PFSK-1 (cell line): ENCODE results near the gene JDP2.

ENCODE experiments used
- FOXP2 ChIP-seq: optimal IDR thresholded peaks from 2 replicates; pipeline ENCODE3; 2011; ENCODE audit warnings: borderline replicate concordance, control low read depth, inconsistent platforms; ENCODE audit not compliant: insufficient read depth; ENCODE audit errors: extremely low read length, extremely low read depth
- POLR2AphosphoS5 ChIP-seq: IDR thresholded peaks from 2 replicates; pipeline ENCODE4 v1.6.1; 2012; ENCODE audit warnings: low read depth, mild to moderate bottlenecking, control low read depth, low read length, moderate library complexity
- REST ChIP-seq, 2 experiments: IDR thresholded peaks; 2 replicates each; pipeline versions ENCODE4 v1.6.1 to v1.8.0; 2011 to 2012; ENCODE audit warnings: low read depth in 2 of 2, low read length in 2 of 2, control low read depth in 1 of 2, inconsistent platforms in 1 of 2, mild to moderate bottlenecking in 1 of 2, moderate library complexity in 1 of 2; ENCODE audit not compliant: insufficient read depth in 1 of 2
- SIN3A ChIP-seq: IDR thresholded peaks from 2 replicates; pipeline ENCODE4 v1.6.1; 2012; ENCODE audit warnings: mild to moderate bottlenecking, low read length, moderate library complexity, borderline replicate concordance; ENCODE audit not compliant: insufficient read depth
- TAF1 ChIP-seq: IDR thresholded peaks from 2 replicates; pipeline ENCODE4 v1.6.1; 2012; ENCODE audit warnings: low read length, control low read depth, borderline replicate concordance; ENCODE audit not compliant: insufficient read depth

JDP2 gene

GRCh38 chr14:75510547-75510946 lies 82.7 kb downstream of the JDP2 start:
- no peak for TF ChIP-seq SIN3A
- TF ChIP-seq FOXP2 = no peak
- TF ChIP-seq POLR2AphosphoS5 = no peak
- TF ChIP-seq REST (IDR thresholded peaks at IDR 0.05; ENCODE audit: insufficient read depth in 1 of 2, low read depth in 2 of 2, low read length in 2 of 2) = no peak
- TF ChIP-seq TAF1 = no peak

DNA sequence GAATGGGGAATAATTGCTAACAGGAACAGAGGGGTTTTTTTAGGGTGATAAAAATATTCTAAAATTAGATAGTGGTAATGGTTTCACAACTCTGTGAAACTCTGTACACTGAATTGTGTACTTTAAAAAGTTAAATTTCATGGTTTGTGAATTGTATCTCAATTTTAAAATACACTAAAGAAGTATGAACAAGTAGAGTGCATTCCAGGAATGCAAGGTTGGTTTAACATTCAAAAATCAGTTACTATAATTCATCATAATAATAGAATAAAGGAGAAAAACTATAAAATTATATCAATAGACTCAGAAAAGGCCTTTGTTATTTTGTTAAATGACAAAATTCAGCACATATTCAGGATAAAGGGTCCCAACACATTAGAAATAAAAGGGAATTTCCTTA lies 83.4 kb downstream of the JDP2 start:
- TF ChIP-seq POLR2AphosphoS5 (no peak), REST (IDR thresholded peaks at IDR 0.05; ENCODE audit: insufficient read depth in 1 of 2, low read depth in 2 of 2, low read length in 2 of 2) (no peak), TAF1 (no peak), FOXP2 (no peak), SIN3A (no peak)

- no peak for TF ChIP-seq SIN3A
- no peak for TF ChIP-seq REST (IDR thresholded peaks at IDR 0.05; ENCODE audit: insufficient read depth in 1 of 2, low read depth in 2 of 2, low read length in 2 of 2)
- TF ChIP-seq FOXP2 = no peak
- TF ChIP-seq POLR2AphosphoS5 = no peak
- TF ChIP-seq TAF1 = no peak
These were observed 86.3 kb downstream of the JDP2 start for GRCh38 chr14:75513911-75514672.

DNA sequence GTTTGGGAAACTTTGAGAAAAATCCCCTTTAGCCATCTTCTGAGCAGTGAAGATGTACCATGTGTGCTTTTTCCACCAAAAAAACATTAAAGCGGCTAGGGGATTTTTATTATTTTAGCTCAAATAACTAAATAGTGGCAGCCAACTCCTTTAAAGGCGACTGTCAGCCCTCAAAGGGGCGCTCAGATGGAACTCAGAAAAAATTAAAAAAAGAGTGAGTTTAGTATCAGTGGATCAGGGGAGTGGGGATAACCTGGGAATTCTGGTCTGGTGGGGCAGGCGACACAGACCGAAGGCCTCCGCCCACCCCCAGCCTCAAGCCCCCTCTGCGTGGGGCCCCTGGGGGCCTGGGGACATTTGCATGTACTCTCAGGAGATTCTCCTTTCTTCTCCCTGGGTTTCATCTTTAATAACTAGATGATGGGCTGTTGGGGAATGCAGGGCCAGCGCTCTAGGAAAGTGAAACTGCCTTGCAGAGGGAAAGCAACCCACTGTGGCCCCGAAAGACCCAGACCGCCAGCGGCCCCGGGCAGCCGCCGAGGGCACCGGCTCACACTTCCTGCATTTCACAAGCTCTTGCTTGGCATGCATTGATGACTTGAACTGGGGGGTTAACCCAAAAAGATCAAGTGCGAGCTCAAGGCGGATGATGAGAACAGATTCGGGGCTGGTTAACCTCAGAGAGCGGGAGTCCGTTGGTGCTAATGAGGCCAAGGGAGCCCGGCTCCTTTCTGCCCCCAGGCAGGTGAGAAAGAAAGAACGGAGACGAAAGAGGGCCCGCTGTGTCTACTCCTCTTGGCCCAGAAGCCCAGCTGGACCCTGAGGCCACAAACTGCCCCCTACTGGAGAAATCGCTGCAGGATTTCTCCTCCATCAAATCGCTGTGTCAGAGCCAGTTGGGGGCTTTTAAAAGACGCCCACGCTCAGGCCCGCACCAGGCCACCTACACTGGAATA lies 87.1 kb downstream of the JDP2 start:
- TF ChIP-seq SIN3A = no peak
- no peak for TF ChIP-seq FOXP2
- no peak for TF ChIP-seq TAF1
- TF ChIP-seq POLR2AphosphoS5 = no peak
- TF ChIP-seq REST (IDR thresholded peaks at IDR 0.05; ENCODE audit: insufficient read depth in 1 of 2, low read depth in 2 of 2, low read length in 2 of 2) = no peak
